ENCODE results near the gene MOK.

MOK gene

GRCh38 chr14:102192840-102193502 is 112.0 kb downstream of the MOK start:
- Histone ChIP-seq H3K4me1 (ENCODE audit: low read length) (peaks cover 13% of the 10 kb centered on the region), H3K9me3 (ENCODE audit: insufficient read depth, low read length) (no peaks in the 10 kb centered on the region), H3K4me2 (ENCODE audit: low read length) (no peak overlapping the region), H2AFZ (ENCODE audit: low read depth, low read length) (no peak overlapping the region), H3K36me3 (replicated peaks; ENCODE audit: low read depth, low read length) (peaks cover 19% of the 10 kb centered on the region), H3K4me3 (ENCODE audit: low read length) (no peak overlapping the region), H4K20me1 (ENCODE audit: insufficient read depth, low read length) (peaks cover 50% of the 10 kb centered on the region), H3K27ac (ENCODE audit: low read length) (no peak overlapping the region), H3K27me3 (ENCODE audit: low read depth, low read length) (no peaks in the 10 kb centered on the region), H3K79me2 (ENCODE audit: low read length) (peaks cover 16% of the 10 kb centered on the region), H3K9ac (ENCODE audit: low read length) (no peak overlapping the region)
- TF ChIP-seq, protein P1, sequence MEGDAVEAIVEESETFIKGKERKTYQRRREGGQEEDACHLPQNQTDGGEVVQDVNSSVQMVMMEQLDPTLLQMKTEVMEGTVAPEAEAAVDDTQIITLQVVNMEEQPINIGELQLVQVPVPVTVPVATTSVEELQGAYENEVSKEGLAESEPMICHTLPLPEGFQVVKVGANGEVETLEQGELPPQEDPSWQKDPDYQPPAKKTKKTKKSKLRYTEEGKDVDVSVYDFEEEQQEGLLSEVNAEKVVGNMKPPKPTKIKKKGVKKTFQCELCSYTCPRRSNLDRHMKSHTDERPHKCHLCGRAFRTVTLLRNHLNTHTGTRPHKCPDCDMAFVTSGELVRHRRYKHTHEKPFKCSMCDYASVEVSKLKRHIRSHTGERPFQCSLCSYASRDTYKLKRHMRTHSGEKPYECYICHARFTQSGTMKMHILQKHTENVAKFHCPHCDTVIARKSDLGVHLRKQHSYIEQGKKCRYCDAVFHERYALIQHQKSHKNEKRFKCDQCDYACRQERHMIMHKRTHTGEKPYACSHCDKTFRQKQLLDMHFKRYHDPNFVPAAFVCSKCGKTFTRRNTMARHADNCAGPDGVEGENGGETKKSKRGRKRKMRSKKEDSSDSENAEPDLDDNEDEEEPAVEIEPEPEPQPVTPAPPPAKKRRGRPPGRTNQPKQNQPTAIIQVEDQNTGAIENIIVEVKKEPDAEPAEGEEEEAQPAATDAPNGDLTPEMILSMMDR (IDR thresholded peaks at IDR 0.05; ENCODE audit: low read depth, low read length): no peak
- TF ChIP-seq EZH2phosphoT487 (IDR thresholded peaks at IDR 0.05; ENCODE audit: low read depth): no peak

- Histone ChIP-seq H3K9me3 (ENCODE audit: insufficient read depth, low read length) (no peaks in the 10 kb centered on the region), H3K27me3 (ENCODE audit: low read depth, low read length) (no peaks in the 10 kb centered on the region), H3K4me3 (ENCODE audit: low read length) (no peak overlapping the region), H3K79me2 (ENCODE audit: low read length) (peaks cover 44% of the 10 kb centered on the region), H2AFZ (ENCODE audit: low read depth, low read length) (no peak overlapping the region), H3K4me2 (ENCODE audit: low read length) (no peak overlapping the region), H3K36me3 (replicated peaks; ENCODE audit: low read depth, low read length) (no peaks in the 10 kb centered on the region), H3K9ac (ENCODE audit: low read length) (no peak overlapping the region), H3K27ac (ENCODE audit: low read length) (no peak overlapping the region), H4K20me1 (ENCODE audit: insufficient read depth, low read length) (peaks cover 57% of the 10 kb centered on the region), H3K4me1 (ENCODE audit: low read length) (peaks cover 14% of the 10 kb centered on the region)
- TF ChIP-seq, protein P1 (IDR thresholded peaks at IDR 0.05; ENCODE audit: low read depth, low read length): no peak
- TF ChIP-seq EZH2phosphoT487 (IDR thresholded peaks at IDR 0.05; ENCODE audit: low read depth): no peak
Measured at GRCh38 chr14:102189874-102190273, 115.1 kb downstream of the MOK start.

GRCh38 chr14:102188187-102188586 is 116.8 kb downstream of the MOK start:
- H3K27me3 ChIP-seq (ENCODE audit: low read depth, low read length): no peaks in the 10 kb centered on the region
- peaks cover 52% of the 10 kb centered on the region for H3K79me2 ChIP-seq (ENCODE audit: low read length)
- H3K4me3 ChIP-seq (ENCODE audit: low read length): no peak overlapping the region
- TF ChIP-seq EZH2phosphoT487 (IDR thresholded peaks at IDR 0.05; ENCODE audit: low read depth): no peak
- TF ChIP-seq, protein P1 (IDR thresholded peaks at IDR 0.05; ENCODE audit: low read depth, low read length): no peak
- peaks cover 19% of the 10 kb centered on the region for H3K4me1 ChIP-seq (ENCODE audit: low read length)
- no peaks in the 10 kb centered on the region for H3K9me3 ChIP-seq (ENCODE audit: insufficient read depth, low read length)
- no peaks in the 10 kb centered on the region for H3K36me3 ChIP-seq (replicated peaks; ENCODE audit: low read depth, low read length)
- H3K9ac ChIP-seq (ENCODE audit: low read length): no peak overlapping the region
- H4K20me1 ChIP-seq (ENCODE audit: insufficient read depth, low read length): peaks cover 57% of the 10 kb centered on the region
- H3K4me2 ChIP-seq (ENCODE audit: low read length): no peak overlapping the region
- H2AFZ ChIP-seq (ENCODE audit: low read depth, low read length): no peak overlapping the region
- H3K27ac ChIP-seq (ENCODE audit: low read length): no peak overlapping the region

GRCh38 chr14:102187568-102188001 is 117.4 kb downstream of the MOK start:
- H3K4me3 ChIP-seq (ENCODE audit: low read length): no peak overlapping the region
- peaks cover 58% of the 10 kb centered on the region for H3K79me2 ChIP-seq (ENCODE audit: low read length)
- H3K9me3 ChIP-seq (ENCODE audit: insufficient read depth, low read length): no peaks in the 10 kb centered on the region
- no peaks in the 10 kb centered on the region for H3K27me3 ChIP-seq (ENCODE audit: low read depth, low read length)
- no peak overlapping the region for H2AFZ ChIP-seq (ENCODE audit: low read depth, low read length)
- no peak overlapping the region for H3K27ac ChIP-seq (ENCODE audit: low read length)
- no peak overlapping the region for H3K9ac ChIP-seq (ENCODE audit: low read length)
- H4K20me1 ChIP-seq (ENCODE audit: insufficient read depth, low read length): peaks cover 60% of the 10 kb centered on the region
- no peak for TF ChIP-seq EZH2phosphoT487 (IDR thresholded peaks at IDR 0.05; ENCODE audit: low read depth)
- TF ChIP-seq, protein P1 (IDR thresholded peaks at IDR 0.05; ENCODE audit: low read depth, low read length): no peak
- peaks cover 19% of the 10 kb centered on the region for H3K4me1 ChIP-seq (ENCODE audit: low read length)
- no peaks in the 10 kb centered on the region for H3K36me3 ChIP-seq (replicated peaks; ENCODE audit: low read depth, low read length)
- H3K4me2 ChIP-seq (ENCODE audit: low read length): no peak overlapping the region

Measured in OCI-LY3 (cell line).